ENCODE measurements around the gene TTYH3. TPM values are rescaled to one million over a fixed set of nuclear protein-coding genes. Genes with fewer than 3 reads are reported as not detected.

The TTYH3 gene
- total RNA-seq, 1 donor from 2014 or later: 32.0 TPM

DNA sequence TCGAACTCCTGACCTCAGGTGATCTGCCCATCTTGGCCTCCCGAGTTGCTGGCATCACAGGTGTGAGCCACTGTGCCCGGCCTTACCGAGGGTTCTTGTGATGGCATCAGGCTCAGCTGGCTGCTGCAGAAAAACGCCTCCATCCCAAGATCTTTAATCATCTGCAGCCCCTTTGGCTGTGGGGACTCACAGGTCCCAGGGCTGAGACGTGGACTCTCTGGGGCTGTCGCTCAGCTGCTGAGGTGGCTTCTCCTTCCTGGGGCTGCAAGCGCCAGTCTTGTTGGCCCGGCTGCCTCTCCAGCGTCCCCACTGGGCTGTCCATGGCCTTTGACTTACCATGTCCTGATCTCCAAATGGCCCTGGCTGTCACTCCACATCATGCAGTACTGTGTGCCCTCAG is 76.3 kb downstream of the TTYH3 start:
- intact Hi-C loops (cut with micrococcal nuclease): no loop called here
- Mint-ChIP-seq H3K36me3 (ENCODE audit: low read depth) (no peaks in the 10 kb centered on the region), H3K4me3 (no peak overlapping the region), H3K27ac (no peak overlapping the region), H3K27me3 (ENCODE audit: insufficient read depth) (peaks cover 27% of the 10 kb centered on the region), H3K9me3 (no peaks in the 10 kb centered on the region), H3K4me1 (ENCODE audit: low read depth) (peaks cover 22% of the 10 kb centered on the region)
- no peak for DNase-seq (ENCODE audit: low spot score)

DNA sequence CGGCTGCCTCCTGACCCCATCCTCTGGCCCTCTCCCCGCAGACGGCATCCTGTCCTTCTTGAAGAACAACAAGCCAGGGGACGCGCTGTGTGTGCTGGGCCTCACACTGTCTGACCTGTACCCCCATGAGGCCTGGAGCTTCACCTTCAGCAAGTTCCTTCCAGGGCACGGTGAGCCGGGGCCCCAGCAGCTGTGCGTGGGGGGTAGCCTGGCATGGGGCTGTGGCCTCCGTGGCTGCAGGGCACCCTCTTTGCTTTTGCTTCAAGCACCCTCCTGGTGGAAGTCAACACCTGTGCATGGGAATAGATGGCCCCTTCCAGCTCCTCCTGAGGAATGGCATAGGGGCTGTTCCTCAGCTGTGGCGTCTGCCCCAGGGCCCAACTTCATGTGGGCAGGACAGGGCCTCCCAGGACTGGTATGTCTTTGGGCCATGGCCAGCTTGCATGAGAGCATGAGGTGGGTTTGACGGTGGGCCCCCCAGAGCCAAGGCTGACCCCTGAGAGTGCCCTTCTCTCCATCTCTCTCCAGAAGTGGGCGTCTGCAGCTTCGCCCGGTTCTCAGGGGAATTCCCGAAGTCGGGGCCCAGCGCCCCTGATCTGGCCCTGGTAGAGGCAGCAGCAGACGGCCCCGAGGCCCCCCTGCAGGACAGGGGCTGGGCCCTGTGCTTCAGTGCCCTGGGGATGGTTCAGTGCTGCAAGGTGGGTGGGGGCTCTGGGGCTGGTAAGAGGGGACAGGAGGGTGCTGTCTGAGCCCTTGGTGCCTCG is 76.9 kb downstream of the TTYH3 start:
- H3K9me3 Mint-ChIP-seq: no peaks in the 10 kb centered on the region
- no peak overlapping the region for H3K4me3 Mint-ChIP-seq

DNA sequence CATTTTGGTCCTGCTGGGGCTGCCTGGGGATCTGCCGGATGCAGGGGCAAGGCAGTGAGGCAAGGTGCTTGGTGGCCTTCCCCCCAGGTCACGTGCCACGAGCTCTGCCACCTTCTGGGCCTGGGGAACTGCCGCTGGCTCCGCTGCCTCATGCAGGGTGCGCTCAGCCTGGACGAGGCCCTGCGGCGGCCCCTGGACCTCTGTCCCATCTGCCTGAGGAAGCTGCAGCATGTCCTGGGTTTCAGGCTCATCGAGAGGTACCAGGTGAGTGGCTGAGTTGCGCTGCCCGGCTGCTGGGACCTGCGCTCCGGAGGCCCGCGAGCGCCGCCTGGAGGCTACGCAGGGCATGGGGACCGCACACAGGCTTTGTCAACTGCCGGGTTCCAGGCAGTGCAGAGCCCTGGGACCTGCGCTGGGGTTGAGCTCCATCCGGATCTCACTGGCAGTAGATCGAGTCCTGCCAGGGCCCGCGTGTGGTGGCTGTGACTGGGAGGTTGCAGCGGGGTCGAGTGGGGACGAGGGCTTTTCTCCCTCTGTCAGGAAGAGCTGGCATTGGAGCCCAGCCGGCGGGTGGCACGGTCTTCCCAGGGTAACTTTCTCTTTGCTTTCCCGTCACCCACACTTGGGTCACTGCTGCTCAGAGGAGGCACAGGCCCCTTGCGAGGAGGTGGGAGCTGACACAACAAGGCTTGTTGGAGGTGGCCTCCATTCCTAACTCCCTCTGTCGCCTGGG is 77.9 kb downstream of the TTYH3 start:
- Mint-ChIP-seq H3K9me3 (no peaks in the 10 kb centered on the region), H3K4me3 (peak overlapping the region; percentile 26), H3K27ac (peak overlapping the region; percentile 23), H3K27me3 (ENCODE audit: insufficient read depth) (peaks cover 32% of the 10 kb centered on the region), H3K36me3 (ENCODE audit: low read depth) (peaks cover 6% of the 10 kb centered on the region), H3K4me1 (ENCODE audit: low read depth) (peaks cover 36% of the 10 kb centered on the region)
- intact Hi-C loops (cut with micrococcal nuclease): loop anchor here (1.0 kb wide), 3 partner anchors 10 to 232 kb away; no protein-coding TSS in a partner anchor
- peak; percentile 74 for DNase-seq (ENCODE audit: low spot score)

More for the DNA sequence above, 76.9 kb downstream of the TTYH3 start:
- no peak for DNase-seq (ENCODE audit: low spot score)
- intact Hi-C loops (cut with micrococcal nuclease): loop anchor here (1.0 kb wide), 3 partner anchors 9 to 231 kb away; no protein-coding TSS in a partner anchor
- H3K4me1 Mint-ChIP-seq (ENCODE audit: low read depth): peaks cover 26% of the 10 kb centered on the region
- no peaks in the 10 kb centered on the region for H3K36me3 Mint-ChIP-seq (ENCODE audit: low read depth)
- H3K27ac Mint-ChIP-seq: no peak overlapping the region
- H3K27me3 Mint-ChIP-seq (ENCODE audit: insufficient read depth): peaks cover 28% of the 10 kb centered on the region

DNA sequence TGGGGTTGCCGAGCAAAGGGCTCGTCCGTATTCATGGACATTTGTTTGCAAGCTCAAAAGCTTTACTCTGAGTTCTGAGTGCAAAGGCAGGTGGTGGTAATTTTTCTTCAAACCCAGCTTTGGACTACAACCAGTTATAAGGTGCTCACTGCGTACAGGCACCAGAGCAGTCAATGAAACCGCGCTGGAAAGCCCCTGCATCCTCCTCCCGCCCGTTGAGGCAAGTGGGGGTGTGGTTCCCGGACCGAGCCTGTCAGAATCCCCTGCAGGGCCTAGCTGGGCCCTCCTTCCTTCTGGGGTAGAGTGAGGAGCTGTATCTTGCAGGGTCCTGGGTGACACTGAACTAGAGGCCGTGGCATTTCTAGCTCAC is 78.5 kb downstream of the TTYH3 start:
- Mint-ChIP-seq H3K27me3 (ENCODE audit: insufficient read depth) (peaks cover 31% of the 10 kb centered on the region), H3K9me3 (no peaks in the 10 kb centered on the region), H3K27ac (no peak overlapping the region), H3K4me1 (ENCODE audit: low read depth) (peaks cover 41% of the 10 kb centered on the region), H3K36me3 (ENCODE audit: low read depth) (peaks cover 11% of the 10 kb centered on the region), H3K4me3 (peak overlapping the region; percentile 26)
- peak; percentile 29 for DNase-seq (ENCODE audit: low spot score)
- intact Hi-C loops (cut with micrococcal nuclease): no loop called here

DNA sequence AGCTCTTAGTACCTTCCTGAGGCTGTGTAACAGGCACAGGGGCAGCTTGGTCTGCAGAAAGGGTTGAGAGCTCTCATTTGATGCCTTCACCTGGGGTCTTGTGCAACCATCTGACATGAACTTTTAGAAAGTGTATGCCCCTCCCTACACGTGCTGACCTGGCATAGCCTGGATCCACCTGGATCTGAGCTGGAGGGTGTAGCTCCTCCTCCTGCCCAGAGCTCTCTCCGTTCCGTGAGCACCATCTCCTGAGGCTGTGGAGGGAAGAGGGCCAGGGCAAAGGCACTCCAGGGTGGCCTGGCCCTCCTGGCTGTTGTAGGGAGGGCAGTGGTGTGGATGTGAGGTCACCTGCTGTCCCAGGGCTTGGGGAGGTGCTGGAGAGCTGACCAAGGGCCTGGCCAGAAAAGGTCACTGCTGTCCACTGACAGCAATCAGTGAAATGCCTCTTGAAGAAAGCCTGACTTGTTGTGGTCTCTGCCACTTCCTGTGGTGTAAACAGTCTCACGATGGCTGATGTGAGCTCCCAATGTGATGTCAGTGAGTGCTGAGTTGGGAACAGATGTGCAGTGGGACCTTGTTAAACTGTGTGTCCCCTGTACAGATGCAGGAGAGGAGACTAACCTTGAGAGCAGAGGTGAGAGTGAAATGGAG is 79.2 kb downstream of the TTYH3 start:
- H3K9me3 Mint-ChIP-seq: no peaks in the 10 kb centered on the region
- H3K27me3 Mint-ChIP-seq (ENCODE audit: insufficient read depth): peaks cover 26% of the 10 kb centered on the region
- intact Hi-C loops (cut with micrococcal nuclease): no loop called here
- peaks cover 14% of the 10 kb centered on the region for H3K36me3 Mint-ChIP-seq (ENCODE audit: low read depth)
- H3K27ac Mint-ChIP-seq: peak overlapping the region; percentile 51
- H3K4me3 Mint-ChIP-seq: peak overlapping the region; percentile 72
- peaks cover 49% of the 10 kb centered on the region for H3K4me1 Mint-ChIP-seq (ENCODE audit: low read depth)
- DNase-seq (ENCODE audit: low spot score): peak; percentile 50

DNA sequence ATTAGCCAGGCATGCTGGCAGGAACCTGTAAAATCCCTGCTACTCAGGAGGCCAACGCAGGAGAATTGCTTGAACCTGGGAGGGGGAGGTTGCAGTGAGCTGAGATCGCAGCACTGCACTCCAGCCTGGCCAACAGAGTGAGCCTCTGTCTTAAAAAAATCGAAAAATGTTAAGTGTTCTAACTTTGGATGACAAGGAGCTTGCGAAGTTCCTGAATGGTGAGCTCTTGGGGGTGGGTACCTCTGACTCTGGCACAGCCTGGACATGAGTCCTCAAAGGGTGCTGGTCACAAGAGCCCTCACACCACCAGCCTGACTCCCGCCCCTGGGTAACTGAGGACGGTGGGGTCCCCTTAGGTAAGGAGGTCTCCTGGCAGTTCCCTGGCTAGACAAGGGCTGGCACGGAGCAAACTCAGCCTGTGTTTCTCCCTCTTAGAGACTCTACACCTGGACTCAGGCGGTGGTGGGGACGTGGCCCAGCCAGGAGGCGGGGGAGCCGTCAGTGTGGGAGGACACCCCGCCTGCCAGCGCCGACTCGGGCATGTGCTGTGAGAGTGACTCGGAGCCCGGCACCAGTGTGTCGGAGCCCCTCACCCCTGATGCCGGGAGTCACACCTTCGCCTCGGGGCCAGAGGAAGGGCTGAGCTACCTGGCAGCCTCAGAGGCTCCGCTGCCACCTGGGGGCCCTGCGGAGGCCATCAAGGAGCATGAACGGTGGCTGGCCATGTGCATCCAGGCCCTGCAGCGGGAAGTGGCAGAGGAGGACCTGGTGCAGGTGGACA is 80.3 kb downstream of the TTYH3 start:
- DNase-seq (ENCODE audit: low spot score): no peak
- H3K36me3 Mint-ChIP-seq (ENCODE audit: low read depth): peaks cover 14% of the 10 kb centered on the region
- H3K4me1 Mint-ChIP-seq (ENCODE audit: low read depth): peaks cover 59% of the 10 kb centered on the region
- H3K9me3 Mint-ChIP-seq: no peaks in the 10 kb centered on the region
- intact Hi-C loops (cut with micrococcal nuclease): no loop called here
- no peak overlapping the region for H3K27ac Mint-ChIP-seq
- H3K27me3 Mint-ChIP-seq (ENCODE audit: insufficient read depth): peaks cover 21% of the 10 kb centered on the region
- H3K4me3 Mint-ChIP-seq: no peak overlapping the region

DNA sequence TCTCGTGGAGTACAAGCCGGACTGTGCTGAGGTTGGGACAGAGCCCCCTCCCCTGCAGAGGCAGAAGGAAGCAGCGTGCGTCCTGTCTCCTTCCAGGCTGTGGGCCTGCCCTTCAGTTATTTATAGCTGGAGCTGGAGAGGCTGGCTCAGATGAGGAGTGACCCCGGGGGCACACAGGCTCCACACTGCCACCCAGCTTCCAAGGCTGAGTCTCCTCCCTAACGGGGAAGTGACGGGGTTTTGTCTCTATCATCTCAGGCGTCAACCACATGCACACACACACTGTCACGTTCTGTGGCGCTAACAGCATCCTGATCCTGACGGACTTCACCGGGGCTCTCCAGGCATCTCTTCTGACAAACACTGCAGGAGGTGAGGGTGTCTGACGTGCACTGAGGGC is 81.6 kb downstream of the TTYH3 start:
- H3K9me3 Mint-ChIP-seq: no peaks in the 10 kb centered on the region
- H3K4me1 Mint-ChIP-seq (ENCODE audit: low read depth): peaks cover 72% of the 10 kb centered on the region
- H3K36me3 Mint-ChIP-seq (ENCODE audit: low read depth): peaks cover 16% of the 10 kb centered on the region
- H3K27ac Mint-ChIP-seq: no peak overlapping the region
- peaks cover 14% of the 10 kb centered on the region for H3K27me3 Mint-ChIP-seq (ENCODE audit: insufficient read depth)
- intact Hi-C loops (cut with micrococcal nuclease): no loop called here
- no peak overlapping the region for H3K4me3 Mint-ChIP-seq
- DNase-seq (ENCODE audit: low spot score): no peak

DNA sequence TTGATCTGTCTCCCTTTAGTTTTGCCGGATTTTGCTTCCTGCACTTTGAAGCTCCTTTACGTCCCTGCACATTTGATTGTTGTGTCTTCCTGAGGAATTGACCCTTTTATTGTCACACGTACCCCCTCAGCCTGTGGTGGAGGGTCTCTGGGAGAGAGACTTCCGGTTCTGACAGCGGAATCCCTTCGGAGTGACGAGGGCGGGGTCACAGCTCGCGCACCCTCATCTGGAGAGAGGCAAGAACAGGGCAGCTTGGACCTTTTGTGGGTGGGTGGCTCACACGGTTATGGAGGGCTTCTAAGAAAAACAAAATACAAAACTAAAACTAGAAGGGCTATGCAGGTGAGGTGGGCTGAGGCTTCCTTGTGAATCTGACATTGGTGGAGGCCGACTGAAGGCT is 82.2 kb downstream of the TTYH3 start:
- intact Hi-C loops (cut with micrococcal nuclease): no loop called here
- Mint-ChIP-seq H3K27me3 (ENCODE audit: insufficient read depth) (peaks cover 14% of the 10 kb centered on the region), H3K27ac (no peak overlapping the region), H3K36me3 (ENCODE audit: low read depth) (peaks cover 16% of the 10 kb centered on the region), H3K9me3 (no peaks in the 10 kb centered on the region), H3K4me3 (no peak overlapping the region), H3K4me1 (ENCODE audit: low read depth) (peaks cover 78% of the 10 kb centered on the region)
- no peak for DNase-seq (ENCODE audit: low spot score)

Other genes with a start within 250 kb of the TTYH3 start
- gene CHST12, start 228.4 kb upstream of the TTYH3 start, total RNA-seq: 9.9 and 10.6 TPM in 2 replicates
- gene GRIFIN, start 155.6 kb upstream of the TTYH3 start, total RNA-seq: not detected in 2 replicates
- gene LFNG, start 112.2 kb upstream of the TTYH3 start, total RNA-seq: 34.8 and 34.9 TPM in 2 replicates
- gene BRAT1, start 76.5 kb upstream of the TTYH3 start, total RNA-seq: 39.2 and 42.9 TPM in 2 replicates
- 10.5 and 11.1 TPM in 2 replicates for gene IQCE, start 73.0 kb upstream of the TTYH3 start, total RNA-seq
- gene AMZ1, start 56.2 kb downstream of the TTYH3 start, total RNA-seq: 0.05 TPM in 1 of 2 replicates, not detected in the other
- 36.3 and 36.4 TPM in 2 replicates for gene GNA12, start 212.3 kb downstream of the TTYH3 start, total RNA-seq